Stimulated activated CD4-positive, alpha-beta T cell treated with anti-CD3 and anti-CD28 coated beads, Interleukin-12 subunit alpha, Interleukin-12 subunit beta, amount 100 ng/mL, for 48 hours (primary cell): ENCODE data around the gene OSBP.
"Not testable (repeated sequence)": the region's sequence is repeated elsewhere in the genome, so short reads cannot be mapped to it uniquely, and the experiment has no call there.

Source experiments
- DNase-seq, 3 donors: peaks; one replicate each; pipeline ENCODE4 v3.0.0-alpha.2; 2020; ENCODE audit warnings: low read depth in 2 of 3, low spot score in 1 of 3

OSBP gene, protein sequence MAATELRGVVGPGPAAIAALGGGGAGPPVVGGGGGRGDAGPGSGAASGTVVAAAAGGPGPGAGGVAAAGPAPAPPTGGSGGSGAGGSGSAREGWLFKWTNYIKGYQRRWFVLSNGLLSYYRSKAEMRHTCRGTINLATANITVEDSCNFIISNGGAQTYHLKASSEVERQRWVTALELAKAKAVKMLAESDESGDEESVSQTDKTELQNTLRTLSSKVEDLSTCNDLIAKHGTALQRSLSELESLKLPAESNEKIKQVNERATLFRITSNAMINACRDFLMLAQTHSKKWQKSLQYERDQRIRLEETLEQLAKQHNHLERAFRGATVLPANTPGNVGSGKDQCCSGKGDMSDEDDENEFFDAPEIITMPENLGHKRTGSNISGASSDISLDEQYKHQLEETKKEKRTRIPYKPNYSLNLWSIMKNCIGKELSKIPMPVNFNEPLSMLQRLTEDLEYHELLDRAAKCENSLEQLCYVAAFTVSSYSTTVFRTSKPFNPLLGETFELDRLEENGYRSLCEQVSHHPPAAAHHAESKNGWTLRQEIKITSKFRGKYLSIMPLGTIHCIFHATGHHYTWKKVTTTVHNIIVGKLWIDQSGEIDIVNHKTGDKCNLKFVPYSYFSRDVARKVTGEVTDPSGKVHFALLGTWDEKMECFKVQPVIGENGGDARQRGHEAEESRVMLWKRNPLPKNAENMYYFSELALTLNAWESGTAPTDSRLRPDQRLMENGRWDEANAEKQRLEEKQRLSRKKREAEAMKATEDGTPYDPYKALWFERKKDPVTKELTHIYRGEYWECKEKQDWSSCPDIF

DNA sequence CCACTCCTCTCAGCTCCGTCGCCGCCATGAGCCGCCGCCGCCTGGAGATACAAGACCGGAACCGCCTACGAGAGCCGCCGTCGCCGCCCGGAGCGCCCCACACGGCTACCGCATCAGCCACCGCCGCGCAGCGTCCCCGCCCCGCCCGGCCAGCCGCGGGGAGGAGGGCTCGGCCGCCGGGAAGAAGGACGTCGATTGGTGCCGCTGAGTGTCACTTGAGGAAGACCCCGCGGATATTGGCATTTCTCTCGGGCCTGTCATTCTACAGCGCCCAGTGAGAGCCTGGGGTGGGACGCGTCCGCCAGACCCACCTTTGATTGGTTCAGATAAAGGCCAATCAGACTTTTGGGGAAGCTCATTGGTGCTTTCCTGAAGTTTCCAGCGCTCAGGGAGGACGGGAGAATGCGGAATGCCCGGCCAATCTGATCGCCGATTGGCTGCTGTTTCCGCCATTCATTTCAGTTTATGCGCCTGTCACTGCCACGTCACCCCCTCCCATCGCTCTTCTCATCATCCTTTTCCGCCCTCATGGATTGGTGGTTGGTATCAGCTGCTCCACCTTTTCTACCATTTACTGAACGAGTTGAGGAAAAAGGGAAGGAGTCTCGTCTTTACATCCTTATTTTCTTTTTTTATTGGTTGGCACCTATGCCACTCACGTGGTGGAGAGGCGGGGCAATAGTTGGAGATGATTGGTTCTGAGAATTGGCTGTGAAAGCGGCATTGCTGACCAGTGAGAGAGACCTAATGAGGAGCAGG lies at the start of gene OSBP:
Gene OSBP (minus strand): TSS at position 138 of the 759 bp plus-strand sequence. CDS start 110 bp downstream, at position 28.
- DNase-seq = peak; percentile 95 to 97 (median 96)

DNA sequence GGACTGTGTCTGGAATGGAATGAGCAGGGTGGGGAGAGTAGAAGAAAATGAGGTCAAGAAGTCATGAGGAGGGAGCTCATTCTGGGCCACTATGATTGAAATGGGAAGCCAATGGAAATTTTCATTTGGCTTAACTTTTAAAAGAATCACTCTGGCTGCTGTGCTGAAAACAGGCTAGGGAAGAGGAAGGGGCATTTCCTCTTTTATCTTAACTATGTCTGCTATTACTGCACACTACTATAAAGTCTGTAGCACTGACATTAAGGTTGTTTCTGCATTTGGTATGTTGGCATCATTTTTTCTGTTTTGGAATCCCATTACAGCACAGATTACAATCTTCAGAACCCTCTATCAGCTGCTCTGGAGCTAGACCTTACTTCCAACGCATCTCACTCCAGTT lies 45.0 kb upstream of the OSBP start:
- DNase-seq = no peak

DNA sequence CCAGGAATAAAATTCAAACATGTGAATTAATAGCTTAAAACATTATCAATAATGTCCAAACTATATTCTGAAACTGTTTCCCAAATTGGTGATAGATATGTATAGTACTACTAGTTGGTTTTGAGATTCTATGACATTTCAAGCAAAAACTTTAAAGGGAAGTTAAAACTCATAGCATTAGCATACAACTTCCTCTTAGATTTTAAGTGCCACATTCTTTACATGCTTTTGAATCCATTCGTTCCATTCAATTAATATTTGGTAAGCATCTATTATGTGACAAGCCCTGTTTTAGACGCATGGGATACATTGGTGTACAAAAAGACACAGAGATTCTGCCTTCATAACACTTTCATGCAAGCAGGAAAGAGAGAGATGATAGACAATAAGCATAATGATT lies 44.4 kb upstream of the OSBP start:
- no peak for DNase-seq

DNA sequence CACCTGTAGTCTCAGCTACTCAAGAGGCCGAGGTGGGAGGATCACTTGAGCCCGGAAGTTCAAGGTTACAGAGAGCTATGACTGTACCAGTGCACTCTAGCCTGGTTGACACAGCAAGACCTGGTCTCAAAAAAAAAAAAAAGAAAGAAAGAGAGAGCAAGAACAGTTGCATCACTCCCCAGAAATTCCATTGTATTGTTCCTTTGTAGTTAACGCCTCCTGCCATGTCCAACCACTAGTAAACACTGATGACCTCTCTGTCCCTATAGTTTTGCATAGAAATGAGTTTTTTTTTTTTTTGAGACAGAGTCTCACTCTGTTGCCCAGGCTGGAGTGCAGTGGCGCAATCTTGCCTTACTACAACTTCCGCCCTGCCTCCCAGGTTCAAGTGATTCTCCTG lies 42.5 kb upstream of the OSBP start:
- no peak for DNase-seq

DNA sequence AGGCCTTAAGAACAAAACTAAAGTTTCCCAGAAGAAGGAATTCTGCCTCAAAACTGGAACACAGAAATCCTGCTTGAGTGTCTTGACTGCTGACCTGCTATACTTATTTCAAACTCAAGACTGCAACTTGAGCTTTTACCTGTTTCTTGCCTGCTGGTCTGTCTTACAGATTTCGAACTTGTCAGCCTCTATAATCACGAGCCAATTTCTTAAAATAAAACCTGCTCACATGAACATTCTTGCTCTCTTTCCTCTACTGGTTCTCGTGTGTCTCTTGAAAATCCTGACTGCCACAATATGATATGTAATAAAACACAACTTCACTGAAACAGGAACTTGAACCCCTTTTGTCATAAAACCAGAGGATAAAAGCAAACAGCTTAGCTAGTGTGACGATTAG lies 39.3 kb upstream of the OSBP start:
- DNase-seq = no peak

DNA sequence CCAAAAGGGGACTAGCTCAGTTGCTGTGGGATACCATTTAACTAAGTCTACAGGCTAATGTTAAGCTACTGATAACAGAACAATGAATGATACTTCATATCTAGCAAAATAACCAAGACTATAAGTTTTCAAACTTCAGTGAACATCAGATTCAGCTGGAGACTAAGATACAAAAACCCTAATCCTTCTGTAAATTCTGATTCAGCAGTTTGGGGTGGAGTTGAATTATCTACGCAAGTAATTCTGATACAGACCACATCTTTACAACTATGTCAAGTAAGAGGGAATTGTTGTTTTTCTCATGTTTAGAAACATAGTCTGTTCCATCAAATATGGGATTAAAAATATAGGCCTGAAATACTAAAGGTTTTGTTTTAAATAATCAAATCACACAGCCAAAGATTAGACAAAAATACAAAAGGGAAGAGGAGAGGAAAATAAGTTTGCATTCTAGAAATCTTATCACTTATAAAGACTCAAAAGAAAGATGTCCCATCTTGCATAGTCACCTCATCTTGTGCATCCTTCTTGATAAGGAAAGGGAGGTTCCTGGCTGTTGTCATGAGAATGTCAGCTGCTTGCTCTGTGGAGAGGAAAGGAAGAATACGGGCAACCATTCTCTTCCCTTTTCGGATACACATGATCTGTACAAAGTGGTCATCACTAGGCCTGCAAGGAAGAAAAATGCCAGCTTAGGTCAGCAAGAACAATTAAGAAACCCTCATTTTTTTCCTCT lies 31.8 kb upstream of the OSBP start:
- DNase-seq = no peak

DNA sequence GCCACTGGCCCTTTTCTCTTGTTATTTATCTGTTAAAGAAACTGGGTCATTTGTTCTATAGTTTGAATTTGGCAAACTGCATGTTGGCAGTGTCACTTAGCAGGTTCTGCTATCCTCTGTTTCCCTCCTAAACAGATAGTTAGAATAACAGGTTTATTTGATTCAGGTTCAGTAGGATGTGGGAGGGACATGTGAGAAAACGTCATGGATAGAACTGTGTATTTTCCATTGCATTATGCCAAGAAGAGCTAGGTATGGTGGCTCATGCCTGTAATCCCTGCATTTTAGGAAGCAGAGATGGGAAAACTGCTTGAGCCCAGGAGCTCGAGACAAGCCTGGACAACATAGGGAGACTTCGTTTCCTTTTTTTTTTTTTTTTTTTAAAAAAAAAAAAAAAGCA lies 29.0 kb upstream of the OSBP start:
- DNase-seq = no peak

DNA sequence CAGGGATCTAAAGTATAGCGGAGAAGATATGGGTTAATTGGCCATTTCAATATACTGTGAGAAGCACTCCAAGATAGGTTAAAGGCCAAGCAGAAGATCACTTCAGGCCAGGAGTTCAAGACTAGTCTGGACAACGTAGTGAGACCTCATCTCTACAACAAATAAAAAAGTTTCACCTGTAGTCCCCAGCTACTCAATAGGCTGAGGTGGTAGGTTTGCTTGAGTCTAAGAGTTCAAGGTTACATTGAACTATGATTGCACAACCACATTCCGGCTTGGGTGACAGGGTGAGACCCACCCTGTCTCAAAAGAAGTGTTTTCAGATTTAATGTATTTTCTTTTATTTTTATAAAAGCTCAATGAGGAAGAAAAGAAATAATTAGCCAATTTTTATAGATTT lies 27.8 kb upstream of the OSBP start:
- DNase-seq = no peak

DNA sequence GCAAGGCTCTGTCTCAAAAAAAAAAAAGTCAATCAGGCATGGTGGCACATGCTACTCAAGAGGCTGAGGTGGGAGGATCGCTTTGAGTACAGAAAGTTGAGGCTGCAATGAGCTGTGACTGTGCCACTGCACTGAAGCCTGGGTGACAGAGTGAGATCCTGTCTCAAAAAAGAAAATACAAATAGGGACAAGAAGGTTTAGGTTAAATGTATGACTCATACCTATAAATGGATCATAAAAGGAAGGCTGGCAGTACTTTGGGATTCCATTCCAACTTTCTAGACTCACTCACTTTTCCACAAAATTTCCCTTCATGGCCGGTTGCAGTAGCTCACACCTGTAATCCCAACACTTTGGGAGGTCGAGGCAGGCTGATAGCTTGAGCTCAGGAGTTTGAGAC lies 25.6 kb upstream of the OSBP start:
- no peak for DNase-seq

DNA sequence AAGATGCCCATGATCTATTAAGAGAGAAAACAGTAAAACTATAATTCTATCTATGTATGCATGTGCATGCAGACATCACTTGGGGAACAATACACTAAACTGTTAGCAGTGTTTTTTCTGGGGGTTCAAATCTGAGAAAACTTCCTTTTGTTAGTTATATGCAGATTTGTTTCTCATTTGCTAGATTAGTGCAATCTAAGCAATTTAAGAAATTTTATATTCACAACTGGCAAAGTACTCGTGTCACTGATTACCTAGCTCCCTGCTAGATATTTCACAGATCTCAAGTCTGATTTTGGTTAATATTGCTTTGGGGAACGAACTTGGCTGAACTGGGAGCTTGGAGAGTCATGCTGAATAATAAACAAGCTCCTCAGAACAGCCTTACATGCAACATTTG lies 14.9 kb upstream of the OSBP start:
- no peak for DNase-seq

DNA sequence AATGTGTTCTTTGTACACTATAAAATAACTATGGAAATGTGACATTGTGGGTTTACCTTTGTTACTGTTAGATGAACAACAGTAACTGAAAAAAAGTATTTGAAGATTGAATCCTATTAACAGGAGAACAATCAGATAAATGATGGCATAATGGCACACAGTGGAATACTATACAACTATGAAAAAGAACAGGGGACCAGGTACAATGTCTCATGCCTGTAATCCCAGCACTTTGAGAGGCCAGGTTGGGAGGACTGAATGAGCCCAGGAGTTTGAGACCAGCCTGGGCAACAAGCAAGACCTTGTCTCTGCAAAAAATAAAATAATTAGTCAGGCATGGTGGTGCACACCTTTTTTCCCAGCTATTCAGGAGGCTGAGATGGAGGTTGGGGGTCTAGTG lies 14.4 kb upstream of the OSBP start:
- DNase-seq = no peak

DNA sequence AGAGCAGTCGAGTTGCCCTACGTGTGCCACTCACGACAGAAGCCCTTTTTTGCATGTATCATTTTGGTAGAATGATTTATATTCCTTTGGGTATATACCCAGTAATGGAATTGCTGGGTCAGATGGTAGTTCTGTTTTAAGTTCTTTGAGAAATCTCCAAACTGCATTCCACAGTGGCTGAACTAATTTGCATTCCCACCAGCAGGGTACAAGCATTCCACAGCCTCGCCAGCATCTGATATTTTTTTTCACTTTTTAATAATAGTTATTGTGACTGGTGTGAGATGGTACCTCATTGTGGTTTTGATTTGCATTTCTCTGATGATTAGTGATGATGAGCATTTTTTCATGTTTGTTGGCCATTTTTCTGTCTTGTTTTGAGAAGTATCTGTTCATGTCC lies 11.4 kb upstream of the OSBP start:
- DNase-seq = not testable (repeated sequence)

DNA sequence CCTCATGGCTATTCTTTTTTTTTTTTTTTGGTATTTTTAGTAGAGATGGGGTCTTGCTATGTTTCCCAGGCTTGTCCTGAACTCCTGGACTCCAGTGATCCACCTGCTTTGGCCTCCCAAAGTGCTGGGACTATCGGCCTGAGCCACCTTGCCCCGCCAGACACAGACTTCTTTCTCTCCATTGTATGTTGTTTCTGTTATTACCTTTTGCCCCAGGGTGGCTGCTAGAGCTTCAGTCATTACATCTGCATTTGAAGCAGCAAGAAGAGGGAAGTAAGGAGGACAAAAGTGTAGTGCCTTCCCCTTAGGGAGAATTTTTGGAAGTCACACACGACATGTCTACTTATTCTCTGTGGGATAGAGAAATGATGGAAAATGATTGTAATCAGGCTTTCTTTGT lies 10.1 kb upstream of the OSBP start:
- DNase-seq = no peak

DNA sequence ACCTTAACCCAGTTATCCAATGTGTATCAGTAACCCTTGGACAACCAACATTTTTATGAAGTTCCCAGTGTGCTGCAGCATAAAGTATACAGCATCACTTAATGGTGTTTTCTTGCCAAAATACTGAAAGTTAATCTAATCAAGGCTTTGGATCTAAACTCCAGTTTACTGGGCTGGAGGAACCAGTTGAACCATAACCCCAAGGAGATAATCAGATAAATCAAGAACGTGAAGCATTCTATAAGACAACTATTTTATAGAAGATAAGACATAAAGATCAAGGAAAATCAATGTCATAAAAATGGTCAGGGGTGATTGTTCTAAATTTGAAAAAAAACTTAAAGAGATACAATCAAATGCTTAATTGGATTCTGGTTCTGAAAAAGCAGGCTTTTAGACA lies 2.3 kb upstream of the OSBP start:
- no peak for DNase-seq

DNA sequence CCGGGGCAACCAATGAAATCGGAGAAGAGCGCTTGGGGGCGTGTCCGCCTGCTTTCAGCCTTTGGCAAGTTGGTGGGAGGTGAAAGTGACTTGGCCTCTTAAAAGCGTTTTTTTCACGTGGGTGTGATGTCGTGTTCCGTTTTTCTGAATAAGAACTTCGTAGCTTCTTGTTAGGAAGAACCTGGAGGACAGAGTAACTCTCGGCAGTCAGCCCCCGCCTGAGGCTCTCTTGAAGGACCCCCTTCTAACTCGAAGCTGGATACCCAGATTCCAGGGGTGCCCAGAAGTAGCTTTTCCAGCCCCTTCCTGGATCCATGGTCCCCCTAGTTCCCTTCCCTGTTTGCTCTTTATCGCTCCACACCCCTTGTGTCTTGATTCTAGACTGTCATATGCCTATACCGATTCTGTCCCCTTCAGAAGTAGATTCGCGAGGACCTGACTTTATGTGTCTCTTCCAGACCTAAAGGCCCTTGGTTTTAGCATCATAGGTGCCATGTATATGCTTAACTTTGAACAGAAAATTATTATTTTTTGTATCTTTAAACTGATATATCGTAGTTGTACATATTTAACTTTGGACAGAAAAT lies 915 bp upstream of the OSBP start:
- peak in 1 of 3 donors; percentile 95 for DNase-seq

DNA sequence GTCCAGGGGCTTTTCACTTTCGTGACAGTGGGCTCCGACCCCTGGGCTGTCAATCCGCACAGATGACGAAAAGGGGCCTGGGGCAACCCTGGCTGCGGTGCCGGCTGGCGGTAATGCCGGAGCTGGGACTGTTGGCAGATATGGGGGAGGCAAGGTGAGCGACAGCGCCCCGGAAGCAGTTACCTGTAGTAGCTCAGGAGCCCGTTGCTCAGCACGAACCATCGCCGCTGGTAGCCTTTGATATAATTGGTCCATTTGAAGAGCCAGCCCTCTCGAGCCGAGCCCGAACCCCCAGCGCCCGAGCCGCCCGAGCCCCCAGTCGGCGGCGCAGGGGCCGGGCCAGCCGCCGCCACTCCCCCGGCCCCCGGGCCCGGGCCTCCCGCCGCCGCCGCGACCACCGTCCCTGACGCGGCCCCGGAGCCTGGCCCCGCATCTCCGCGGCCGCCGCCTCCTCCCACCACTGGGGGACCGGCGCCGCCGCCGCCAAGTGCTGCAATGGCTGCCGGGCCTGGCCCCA lies 396 bp downstream of the OSBP start:
- DNase-seq = peak; percentile 26 to 43 (median 31)

DNA sequence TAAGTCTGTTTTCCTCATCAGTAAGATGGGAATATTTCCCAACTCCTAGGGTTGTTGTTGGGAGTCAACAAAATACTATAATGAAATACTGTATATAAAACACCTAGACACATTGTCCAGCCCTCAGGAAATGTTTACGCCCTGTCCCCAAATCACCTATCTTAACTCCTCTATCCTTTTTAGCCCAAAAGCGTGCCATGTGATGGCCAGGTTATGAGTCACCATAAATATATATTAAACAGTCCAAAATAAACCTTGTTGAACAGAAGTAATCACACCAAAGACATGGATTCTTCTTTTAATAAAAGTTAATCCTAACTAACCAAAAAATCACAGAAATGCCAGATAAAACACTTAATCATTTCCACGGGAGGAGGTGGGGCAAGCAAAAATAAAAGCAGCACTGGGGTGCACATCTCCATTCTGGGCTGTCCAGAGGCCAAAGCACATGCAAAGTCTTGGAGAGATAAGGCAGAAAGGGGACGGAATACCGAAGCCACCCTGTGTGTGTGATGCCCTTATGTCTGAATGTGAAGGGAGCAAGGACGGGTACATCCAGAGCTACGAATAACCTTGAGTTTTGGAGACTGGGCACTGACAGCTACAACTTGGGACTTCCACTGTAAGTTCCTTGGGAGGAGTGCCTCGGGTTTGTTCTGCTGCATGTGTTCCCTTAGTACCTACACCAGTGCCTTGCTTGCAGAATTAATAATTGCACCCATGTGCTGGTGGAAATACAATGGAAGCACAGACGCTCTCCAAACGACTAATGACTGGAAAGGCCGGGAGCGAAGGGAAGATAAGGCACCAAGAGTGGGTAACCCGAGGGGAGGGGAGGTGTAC lies 1.1 kb downstream of the OSBP start:
- DNase-seq = no peak

DNA sequence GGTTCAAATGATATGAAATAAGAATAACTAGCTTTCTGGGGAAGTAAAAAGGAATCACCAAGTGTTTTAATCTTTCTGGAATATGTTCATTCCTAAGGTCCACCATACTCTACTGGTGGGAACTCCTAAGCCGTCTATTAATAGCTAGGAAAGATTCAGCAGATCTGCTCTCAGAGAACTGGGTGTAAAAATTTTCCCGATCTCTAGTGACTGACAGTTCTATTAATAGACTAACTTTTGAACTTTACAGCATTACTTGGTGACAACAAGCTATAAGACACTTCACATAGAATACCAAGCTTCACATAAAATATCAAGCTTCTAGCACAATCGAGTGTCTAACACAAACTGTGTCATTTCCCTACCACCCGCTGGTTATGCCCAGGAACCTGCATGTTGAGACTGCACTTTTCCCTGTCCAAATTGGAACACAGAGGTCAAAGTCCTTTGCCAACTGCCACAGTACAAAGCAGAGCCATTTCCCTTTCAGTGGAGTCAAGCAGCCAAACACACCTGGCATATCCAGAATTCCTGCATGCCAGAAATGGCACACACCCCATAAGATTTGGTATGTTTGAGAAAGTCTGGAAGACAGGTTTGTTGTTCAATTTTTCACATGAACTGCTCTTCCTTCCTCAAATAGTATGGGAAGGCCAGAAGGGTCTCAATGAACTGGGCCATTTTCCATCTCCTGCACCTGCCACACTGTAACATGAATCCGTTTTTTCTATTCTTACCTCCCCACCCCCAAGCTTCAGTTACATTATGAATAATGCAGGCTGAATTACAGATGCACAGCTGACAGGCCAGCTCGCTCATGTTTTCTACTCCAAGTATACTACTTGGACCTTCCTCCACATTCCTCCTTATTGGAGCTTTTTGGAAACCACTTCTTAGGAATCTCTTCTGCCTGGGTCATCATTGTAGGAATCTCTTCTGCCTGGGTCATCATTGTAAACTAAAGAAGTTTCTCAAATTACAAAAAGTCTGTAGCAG lies 3.7 kb downstream of the OSBP start:
- no peak for DNase-seq
